ENCODE results near the gene DUSP15.

The DUSP15 gene

GRCh38 chr20:31840906-31841816 lies 29.2 kb downstream of the DUSP15 start:
- TF ChIP-seq CTCF (IDR thresholded peaks at IDR 0.05; ENCODE audit: extremely low read depth, missing control alignments), result no peak
- DNase-seq (ENCODE audit: low spot score), result no peak

- no peak for DNase-seq (ENCODE audit: low spot score)
- no peak for TF ChIP-seq CTCF (IDR thresholded peaks at IDR 0.05; ENCODE audit: extremely low read depth, missing control alignments)
These were observed 30.4 kb downstream of the DUSP15 start for GRCh38 chr20:31839782-31840487.

- no peak for DNase-seq (ENCODE audit: low spot score)
These were observed 31.6 kb downstream of the DUSP15 start for GRCh38 chr20:31838646-31839292.

DNA sequence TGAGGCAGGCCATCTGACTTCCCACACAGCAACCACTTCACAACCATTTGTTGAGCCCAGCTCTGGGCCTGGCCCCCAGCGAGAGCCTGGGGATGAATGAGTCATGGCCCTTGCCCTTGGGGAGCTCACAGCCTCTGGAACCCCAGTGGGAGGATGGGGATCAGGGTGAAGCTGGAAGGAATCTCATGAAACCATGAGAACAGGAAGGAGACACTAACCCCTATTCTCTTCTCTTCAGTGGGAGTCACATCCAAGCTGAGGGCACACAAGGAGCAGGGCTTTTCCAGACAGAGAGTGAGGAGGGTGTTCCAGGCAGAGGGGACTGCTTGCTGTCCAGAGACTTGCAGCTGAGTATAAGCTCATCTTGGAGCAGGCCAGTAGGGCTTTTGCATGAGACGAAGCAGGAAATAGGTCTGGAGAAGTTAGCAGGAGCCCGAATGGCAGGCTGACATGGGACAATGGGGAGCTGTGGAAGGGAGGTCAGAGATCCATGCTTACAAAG lies 32.4 kb downstream of the DUSP15 start:
- no peak for TF ChIP-seq CTCF (IDR thresholded peaks at IDR 0.05; ENCODE audit: extremely low read depth, missing control alignments)
- no peak for DNase-seq (ENCODE audit: low spot score)

More at GRCh38 chr20:31838646-31839292, 31.6 kb downstream of the DUSP15 start:
- TF ChIP-seq CTCF (IDR thresholded peaks at IDR 0.05; ENCODE audit: extremely low read depth, missing control alignments), result no peak

GRCh38 chr20:31836853-31837608 lies 33.3 kb downstream of the DUSP15 start:
- DNase-seq (ENCODE audit: low spot score), result no peak
- TF ChIP-seq CTCF (IDR thresholded peaks at IDR 0.05; ENCODE audit: extremely low read depth, missing control alignments), result no peak

DNA sequence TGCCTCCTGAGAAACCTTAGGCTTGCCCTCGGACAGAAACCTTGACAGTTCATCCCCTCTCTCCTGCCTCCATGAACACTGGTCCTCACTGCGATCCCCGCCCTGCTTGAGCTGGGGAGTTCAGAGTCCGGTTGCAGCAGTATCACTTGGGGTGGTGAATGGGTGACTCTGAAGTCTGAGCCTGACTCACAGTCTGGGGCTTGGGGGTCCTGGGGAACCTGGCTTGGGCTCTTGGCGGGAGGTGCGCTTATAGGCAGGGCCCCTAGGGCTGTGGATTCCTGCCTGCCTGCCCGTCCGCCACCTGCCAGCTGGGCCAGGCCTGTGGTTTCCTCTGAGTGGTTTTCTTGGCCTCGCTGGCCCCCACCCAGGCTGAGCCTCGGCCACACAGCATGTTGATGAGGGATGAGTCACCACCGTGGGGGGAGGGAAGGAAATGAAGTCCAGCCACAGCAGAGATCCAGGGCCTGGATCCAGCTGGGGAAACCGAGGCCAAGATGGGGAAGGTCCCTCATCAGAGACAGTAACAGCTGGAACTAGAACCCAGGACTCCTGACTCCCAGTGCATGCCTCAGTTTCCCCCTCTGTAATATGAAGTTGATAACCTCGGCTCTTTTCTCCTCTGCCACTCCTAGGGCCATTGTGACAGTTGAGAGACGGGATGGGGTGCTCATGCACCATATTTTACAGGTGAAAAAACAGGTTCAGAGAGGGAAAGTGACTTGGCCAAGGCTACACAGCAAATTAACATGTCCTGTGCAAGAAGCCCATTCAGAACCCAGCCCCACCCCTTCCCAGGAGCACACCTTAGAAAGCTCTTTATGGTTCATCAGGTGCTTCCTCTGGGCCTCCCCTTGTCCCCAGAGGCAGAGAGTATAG lies 34.1 kb downstream of the DUSP15 start:
- DNase-seq (ENCODE audit: low spot score), result peak; percentile 67
- TF ChIP-seq CTCF (IDR thresholded peaks at IDR 0.05; ENCODE audit: extremely low read depth, missing control alignments), result no peak
